NCI-H446 treated with DMSO at 0.1 percent for 48 hours (cell line): Measurements from ENCODE around the gene BSCL2.
"Not testable (repeated sequence)": the region's sequence is repeated elsewhere in the genome, so short reads cannot be mapped to it uniquely, and the experiment has no call there.

Experiments
- DNase-seq: peaks from one replicate; lab custom pipeline; 2025; lab: John Stamatoyannopoulos, UW

The BSCL2 gene

GRCh38 chr11:62716816-62717215 is 9.6 kb upstream of the BSCL2 start:
- DNase-seq: no peak

GRCh38 chr11:62716206-62716605 is 9.0 kb upstream of the BSCL2 start:
- DNase-seq: no peak

GRCh38 chr11:62715150-62716130 is 8.2 kb upstream of the BSCL2 start:
- no peak for DNase-seq

- DNase-seq: no peak
These were observed 6.1 kb upstream of the BSCL2 start for GRCh38 chr11:62713343-62713742.

- DNase-seq: no peak
These were observed 5.6 kb upstream of the BSCL2 start for GRCh38 chr11:62712861-62713260.

GRCh38 chr11:62712276-62712812 is 5.1 kb upstream of the BSCL2 start:
- no peak for DNase-seq

GRCh38 chr11:62710001-62710345 is 2.7 kb upstream of the BSCL2 start:
- DNase-seq: no peak

GRCh38 chr11:62709247-62710000 is 2.2 kb upstream of the BSCL2 start:
- no peak for DNase-seq

- DNase-seq: no peak
These were observed 1.6 kb upstream of the BSCL2 start for GRCh38 chr11:62708793-62709192.

- no peak for DNase-seq
These were observed 1.2 kb upstream of the BSCL2 start for GRCh38 chr11:62708392-62708791.

- no peak for DNase-seq
These were observed 375 bp downstream of the BSCL2 start for GRCh38 chr11:62706850-62707247.

- peak; percentile 93 for DNase-seq
These were observed 1.1 kb downstream of the BSCL2 start for GRCh38 chr11:62705880-62706849.

GRCh38 chr11:62705413-62705812 is 1.8 kb downstream of the BSCL2 start:
- DNase-seq: no peak

GRCh38 chr11:62703921-62704320 is 3.3 kb downstream of the BSCL2 start:
- DNase-seq: not testable (repeated sequence)

GRCh38 chr11:62702246-62702645 is 5.0 kb downstream of the BSCL2 start:
- DNase-seq: no peak

GRCh38 chr11:62694455-62695167 is 12.6 kb downstream of the BSCL2 start:
- peak; percentile 23 for DNase-seq

- not testable (repeated sequence) for DNase-seq
These were observed 13.6 kb downstream of the BSCL2 start for GRCh38 chr11:62693624-62694023.

GRCh38 chr11:62689421-62690183 is 17.6 kb downstream of the BSCL2 start, which contains the start of gene LRRN4CL:
Gene LRRN4CL, minus strand, starts transcription at chr11:62689530. Its CDS starts 1,022 bp downstream, at chr11:62688508.
- no peak for DNase-seq

GRCh38 chr11:62688491-62688890 is 18.7 kb downstream of the BSCL2 start:
- no peak for DNase-seq
